T-helper 2 cell treated with Interferon-gamma antibody and Interleukin-4, amounts not matched to agents 5 μg/mL and 100 μg/mL, for 36 hours (primary cell): ENCODE measurements around the gene SGMS1.

Source experiments
- DNase-seq: peaks from one replicate; pipeline ENCODE4 v3.0.0; 2021; ENCODE audit warnings: low spot score
- H3K27ac Mint-ChIP-seq: one replicate; pipeline ENCODE4 v1.8.0; 2021; ENCODE audit warnings: mild to moderate bottlenecking, mixed read lengths
- H3K27me3 Mint-ChIP-seq: one replicate; pipeline ENCODE4 v1.8.0; 2021; ENCODE audit warnings: low read depth, mixed read lengths
- H3K36me3 Mint-ChIP-seq: one replicate; pipeline ENCODE4 v1.8.0; 2021; ENCODE audit warnings: low read depth, mixed read lengths
- H3K4me1 Mint-ChIP-seq: one replicate; pipeline ENCODE4 v1.8.0; 2021; ENCODE audit warnings: low read depth, mixed read lengths
- H3K4me3 Mint-ChIP-seq: one replicate; pipeline ENCODE4 v1.8.0; 2022; ENCODE audit warnings: mild to moderate bottlenecking, moderate library complexity, mixed read lengths
- H3K9me3 Mint-ChIP-seq: one replicate; pipeline ENCODE4 v1.8.0; 2021; ENCODE audit warnings: mixed read lengths

The SGMS1 gene

GRCh38 chr10:50607356-50607925 lies 16.3 kb downstream of the SGMS1 start:
- Mint-ChIP-seq H3K9me3 (no peaks in the 10 kb centered on the region), H3K27ac (no peak overlapping the region), H3K4me3 (no peak overlapping the region), H3K4me1 (peaks cover 31% of the 10 kb centered on the region), H3K27me3 (peaks cover 4% of the 10 kb centered on the region), H3K36me3 (no peaks in the 10 kb centered on the region)
- no peak for DNase-seq

DNA sequence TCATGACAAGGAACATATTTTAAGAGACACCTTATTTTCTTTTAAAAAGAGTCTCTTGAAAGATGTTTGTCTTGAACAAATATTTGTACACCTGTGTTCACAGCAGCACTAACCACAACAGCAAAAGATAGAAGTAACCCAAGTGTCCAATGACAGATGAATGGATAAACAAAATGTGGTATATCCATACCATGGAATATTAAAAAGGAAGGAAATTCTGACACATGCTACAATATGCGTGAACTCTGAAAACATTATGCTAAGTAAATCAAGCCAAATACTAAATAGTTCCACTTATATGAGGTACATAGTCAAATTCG lies 17.8 kb downstream of the SGMS1 start:
- H3K4me3 Mint-ChIP-seq: no peak overlapping the region
- no peak overlapping the region for H3K27ac Mint-ChIP-seq
- H3K27me3 Mint-ChIP-seq: peaks cover 3% of the 10 kb centered on the region
- DNase-seq: no peak
- no peaks in the 10 kb centered on the region for H3K36me3 Mint-ChIP-seq
- H3K4me1 Mint-ChIP-seq: peaks cover 28% of the 10 kb centered on the region
- no peaks in the 10 kb centered on the region for H3K9me3 Mint-ChIP-seq

DNA sequence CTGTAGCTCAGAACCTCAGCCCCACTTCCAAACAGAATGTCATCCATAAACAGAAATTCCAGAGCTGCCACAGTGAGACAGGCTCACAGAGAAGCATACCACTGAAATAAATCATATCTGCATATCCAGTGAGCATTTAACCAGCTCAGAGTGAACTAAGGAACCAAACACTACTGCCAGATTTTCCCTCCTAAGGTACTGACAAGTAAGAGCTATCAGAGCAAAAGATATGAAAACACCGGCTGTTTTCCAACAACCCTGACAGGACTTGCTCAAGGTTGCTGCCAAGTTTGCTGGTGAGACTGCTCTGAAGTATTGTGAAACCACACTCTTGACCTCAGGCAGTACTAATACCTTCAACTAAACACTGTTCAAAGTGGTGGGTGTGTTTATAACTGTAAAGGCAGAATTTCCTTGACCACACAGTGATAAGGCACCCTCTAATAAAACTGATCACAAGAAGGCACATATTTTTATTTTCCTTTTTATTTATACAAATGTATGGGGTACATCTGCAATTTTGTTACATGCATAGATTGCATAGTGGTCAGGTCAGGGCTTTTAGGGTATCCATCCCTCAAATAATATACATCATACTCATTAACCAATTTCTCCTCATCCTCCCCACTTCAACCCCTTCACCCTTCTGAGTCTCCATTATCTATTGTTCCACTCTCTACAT lies 18.3 kb downstream of the SGMS1 start:
- no peak for DNase-seq

GRCh38 chr10:50604809-50605208 lies 18.9 kb downstream of the SGMS1 start:
- peaks cover 3% of the 10 kb centered on the region for H3K27me3 Mint-ChIP-seq
- no peaks in the 10 kb centered on the region for H3K9me3 Mint-ChIP-seq
- H3K27ac Mint-ChIP-seq: no peak overlapping the region
- DNase-seq: no peak
- peaks cover 34% of the 10 kb centered on the region for H3K4me1 Mint-ChIP-seq
- no peaks in the 10 kb centered on the region for H3K36me3 Mint-ChIP-seq
- H3K4me3 Mint-ChIP-seq: peak overlapping the region; percentile 3

More for the DNA sequence above, 18.3 kb downstream of the SGMS1 start:
- Mint-ChIP-seq H3K4me3 (peak overlapping the region; percentile 3), H3K36me3 (no peaks in the 10 kb centered on the region), H3K9me3 (no peaks in the 10 kb centered on the region), H3K4me1 (peaks cover 31% of the 10 kb centered on the region), H3K27me3 (peaks cover 3% of the 10 kb centered on the region), H3K27ac (no peak overlapping the region)

- H3K4me1 Mint-ChIP-seq: peaks cover 34% of the 10 kb centered on the region
- H3K9me3 Mint-ChIP-seq: no peaks in the 10 kb centered on the region
- no peak for DNase-seq
- H3K27ac Mint-ChIP-seq: no peak overlapping the region
- H3K4me3 Mint-ChIP-seq: no peak overlapping the region
- no peaks in the 10 kb centered on the region for H3K36me3 Mint-ChIP-seq
- peaks cover 3% of the 10 kb centered on the region for H3K27me3 Mint-ChIP-seq
Observed at GRCh38 chr10:50604049-50604640, 19.6 kb downstream of the SGMS1 start.

DNA sequence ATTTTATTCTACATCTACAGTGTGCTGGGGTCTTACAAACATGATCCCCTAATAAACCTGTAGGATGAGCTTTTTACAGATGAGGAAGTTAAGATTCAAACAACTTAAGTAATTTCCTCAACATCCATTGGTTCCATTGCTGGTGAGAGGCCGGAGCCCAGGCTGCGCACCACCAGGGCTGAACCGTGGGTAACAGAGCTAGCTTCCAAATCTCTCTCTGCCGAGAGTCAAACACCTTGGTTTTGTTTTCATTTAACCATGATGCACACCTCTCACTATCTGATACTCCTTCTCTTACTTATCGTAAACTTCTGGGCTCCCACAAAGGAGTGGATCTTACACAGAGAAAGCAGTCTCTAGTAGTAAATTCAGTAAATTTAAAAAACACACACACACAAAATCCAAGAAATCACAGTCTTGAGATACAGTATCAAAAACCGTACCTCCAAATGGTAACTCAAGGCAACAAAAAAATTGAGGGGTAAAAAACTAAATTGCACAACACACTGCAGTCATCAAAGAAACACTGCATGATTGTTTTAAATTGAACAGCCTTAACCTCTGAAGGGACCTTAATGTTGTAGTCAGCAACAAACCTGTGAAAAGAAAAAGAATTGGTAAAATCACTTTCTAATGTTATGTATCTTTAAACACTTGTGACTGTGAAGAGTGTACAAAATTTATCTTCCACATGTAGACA lies 20.5 kb downstream of the SGMS1 start:
- H3K27ac Mint-ChIP-seq: no peak overlapping the region
- H3K4me1 Mint-ChIP-seq: peaks cover 34% of the 10 kb centered on the region
- H3K36me3 Mint-ChIP-seq: no peaks in the 10 kb centered on the region
- no peak overlapping the region for H3K4me3 Mint-ChIP-seq
- peaks cover 3% of the 10 kb centered on the region for H3K27me3 Mint-ChIP-seq
- H3K9me3 Mint-ChIP-seq: no peaks in the 10 kb centered on the region
- DNase-seq: no peak

DNA sequence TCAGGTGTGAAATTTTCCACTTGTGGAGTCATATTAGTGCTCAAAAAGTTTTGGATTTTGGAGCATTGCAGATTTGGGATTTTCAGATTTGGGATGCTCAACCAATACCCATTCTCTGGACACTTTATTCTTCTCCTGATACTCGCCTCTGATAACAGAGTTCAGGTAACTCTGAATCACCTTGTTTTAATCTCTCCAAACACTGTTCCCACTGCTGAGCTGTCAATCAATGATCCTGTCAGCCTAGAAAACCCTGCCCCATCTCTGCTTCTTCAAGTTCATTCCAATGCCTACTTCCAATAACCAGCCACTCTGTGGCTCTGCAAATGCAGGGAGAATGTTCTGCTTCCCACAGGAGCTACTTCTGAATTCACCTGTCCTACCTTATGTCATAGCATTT lies 21.8 kb downstream of the SGMS1 start:
- peaks cover 28% of the 10 kb centered on the region for H3K4me1 Mint-ChIP-seq

DNA sequence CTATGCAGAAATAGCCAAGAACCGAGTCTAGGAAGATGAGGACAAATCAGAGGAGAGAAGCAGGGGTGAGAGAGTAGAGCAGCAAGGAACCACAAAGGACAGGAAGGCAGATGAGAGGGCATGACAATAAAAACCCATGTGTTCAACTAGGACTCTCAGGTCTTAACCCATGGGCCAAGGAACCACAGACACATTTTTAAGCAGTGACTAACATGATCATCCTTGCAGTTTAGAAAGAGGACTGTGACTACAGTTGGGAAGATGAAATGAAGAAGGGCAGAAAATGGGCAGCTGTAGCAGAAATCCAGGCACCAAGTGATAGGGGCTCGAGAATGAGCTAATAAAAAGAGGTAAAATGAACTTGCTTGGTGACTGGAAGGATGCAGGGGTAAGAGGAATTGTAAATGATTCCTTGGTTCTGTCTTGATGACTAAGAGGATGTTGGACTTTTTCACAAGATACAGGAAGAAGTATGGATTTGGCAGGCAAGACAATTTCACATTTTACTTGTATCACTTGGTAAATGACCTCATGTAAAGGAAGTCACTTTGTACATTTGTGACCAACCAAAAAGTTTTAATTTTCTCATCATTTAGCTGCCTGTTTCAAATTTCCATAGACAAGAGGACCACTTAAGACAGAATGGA lies 22.8 kb downstream of the SGMS1 start:
- no peak overlapping the region for H3K4me3 Mint-ChIP-seq

More for the DNA sequence above, 21.8 kb downstream of the SGMS1 start:
- Mint-ChIP-seq H3K36me3 (no peaks in the 10 kb centered on the region), H3K27me3 (peaks cover 3% of the 10 kb centered on the region), H3K9me3 (no peaks in the 10 kb centered on the region), H3K27ac (no peak overlapping the region), H3K4me3 (no peak overlapping the region)
- no peak for DNase-seq

GRCh38 chr10:50600286-50600685 lies 23.5 kb downstream of the SGMS1 start:
- H3K9me3 Mint-ChIP-seq: no peaks in the 10 kb centered on the region
- no peak overlapping the region for H3K4me3 Mint-ChIP-seq
- peaks cover 3% of the 10 kb centered on the region for H3K27me3 Mint-ChIP-seq
- no peak overlapping the region for H3K27ac Mint-ChIP-seq
- no peaks in the 10 kb centered on the region for H3K36me3 Mint-ChIP-seq
- DNase-seq: no peak
- peaks cover 24% of the 10 kb centered on the region for H3K4me1 Mint-ChIP-seq

More for the DNA sequence above, 22.8 kb downstream of the SGMS1 start:
- Mint-ChIP-seq H3K9me3 (no peaks in the 10 kb centered on the region), H3K27ac (no peak overlapping the region), H3K27me3 (peaks cover 3% of the 10 kb centered on the region), H3K36me3 (no peaks in the 10 kb centered on the region), H3K4me1 (peaks cover 27% of the 10 kb centered on the region)
- DNase-seq: no peak

- no peaks in the 10 kb centered on the region for H3K27me3 Mint-ChIP-seq
- peaks cover 9% of the 10 kb centered on the region for H3K4me1 Mint-ChIP-seq
- H3K27ac Mint-ChIP-seq: no peak overlapping the region
- H3K36me3 Mint-ChIP-seq: no peaks in the 10 kb centered on the region
- DNase-seq: no peak
- no peak overlapping the region for H3K4me3 Mint-ChIP-seq
- H3K9me3 Mint-ChIP-seq: no peaks in the 10 kb centered on the region
Observed at GRCh38 chr10:50596897-50597296, 26.9 kb downstream of the SGMS1 start.

DNA sequence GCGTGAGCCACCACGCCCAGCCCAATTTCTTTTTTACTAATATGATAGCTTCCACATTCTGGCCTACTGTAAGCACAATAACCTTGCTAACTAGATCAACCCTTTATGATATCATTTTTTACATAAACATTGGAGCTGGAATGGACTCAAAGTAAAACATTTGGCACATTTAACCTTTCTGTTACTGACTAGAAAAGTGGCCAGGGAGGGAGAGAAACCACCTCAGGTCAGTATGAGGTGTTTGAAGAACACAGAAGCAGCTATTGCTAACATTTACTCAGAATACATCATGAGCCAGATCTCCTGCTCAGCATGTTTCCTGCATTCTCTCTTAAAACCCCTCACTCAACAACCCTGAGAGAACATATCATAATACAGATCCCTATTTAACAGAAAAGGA lies 27.3 kb downstream of the SGMS1 start:
- no peak overlapping the region for H3K4me3 Mint-ChIP-seq
- H3K27me3 Mint-ChIP-seq: no peaks in the 10 kb centered on the region
- peaks cover 9% of the 10 kb centered on the region for H3K4me1 Mint-ChIP-seq
- no peak overlapping the region for H3K27ac Mint-ChIP-seq
- no peaks in the 10 kb centered on the region for H3K36me3 Mint-ChIP-seq
- DNase-seq: no peak
- H3K9me3 Mint-ChIP-seq: no peaks in the 10 kb centered on the region

DNA sequence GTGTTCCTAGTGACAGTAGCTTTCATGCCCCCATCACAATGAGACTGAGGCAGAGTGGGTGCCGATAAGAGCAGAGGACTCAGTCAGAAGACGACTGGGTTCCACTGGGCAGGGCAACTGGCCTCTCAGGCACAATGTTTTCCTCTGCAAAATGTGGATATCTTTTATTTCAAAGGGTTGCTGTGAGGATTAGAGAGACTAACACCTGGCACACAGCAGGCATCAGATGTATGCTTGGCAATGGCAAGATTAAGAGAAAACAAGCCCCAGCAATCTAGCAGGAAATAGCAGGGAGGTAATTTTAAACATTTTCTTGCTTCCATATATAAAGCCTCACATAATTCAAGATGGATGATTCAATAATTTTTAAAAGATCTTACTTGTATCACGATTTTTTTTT lies 28.0 kb downstream of the SGMS1 start:
- peaks cover 5% of the 10 kb centered on the region for H3K4me1 Mint-ChIP-seq
- no peak for DNase-seq

GRCh38 chr10:50593523-50594376 lies 30.0 kb downstream of the SGMS1 start:
- Mint-ChIP-seq H3K36me3 (no peaks in the 10 kb centered on the region), H3K9me3 (no peaks in the 10 kb centered on the region), H3K27ac (no peak overlapping the region), H3K4me3 (no peak overlapping the region), H3K4me1 (no peaks in the 10 kb centered on the region), H3K27me3 (no peaks in the 10 kb centered on the region)
- DNase-seq: no peak

More for the DNA sequence above, 28.0 kb downstream of the SGMS1 start:
- Mint-ChIP-seq H3K36me3 (no peaks in the 10 kb centered on the region), H3K9me3 (no peaks in the 10 kb centered on the region), H3K27me3 (no peaks in the 10 kb centered on the region), H3K4me3 (no peak overlapping the region), H3K27ac (no peak overlapping the region)
